ENCODE measurements around the gene APBB2.

Gene APBB2

DNA sequence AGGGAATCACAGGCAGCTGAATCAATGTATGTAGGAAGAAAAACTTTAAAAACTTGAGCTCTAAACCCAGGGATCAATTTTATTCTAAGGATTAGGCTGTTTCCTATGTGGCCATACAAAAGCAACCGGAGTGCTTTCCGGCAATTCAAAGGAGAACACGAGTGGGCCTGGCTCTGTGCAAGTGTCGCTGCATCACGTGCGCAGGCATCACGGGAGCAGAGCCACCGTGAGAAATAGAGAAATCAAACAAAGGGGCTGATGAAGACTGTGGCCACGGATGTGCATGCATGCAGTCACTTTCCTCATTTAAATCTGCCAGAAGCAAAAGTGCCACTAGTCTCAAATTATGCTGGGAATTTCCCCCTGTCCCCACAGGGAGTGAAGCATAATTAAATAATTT lies 267.7 kb downstream of the APBB2 start:
- in situ Hi-C loops (cut with HindIII; ENCODE audit: low sequenced_read_pairs): no loop called here
- no peak for DNase-seq (ENCODE audit: low read depth)
- TF ChIP-seq, protein P1, sequence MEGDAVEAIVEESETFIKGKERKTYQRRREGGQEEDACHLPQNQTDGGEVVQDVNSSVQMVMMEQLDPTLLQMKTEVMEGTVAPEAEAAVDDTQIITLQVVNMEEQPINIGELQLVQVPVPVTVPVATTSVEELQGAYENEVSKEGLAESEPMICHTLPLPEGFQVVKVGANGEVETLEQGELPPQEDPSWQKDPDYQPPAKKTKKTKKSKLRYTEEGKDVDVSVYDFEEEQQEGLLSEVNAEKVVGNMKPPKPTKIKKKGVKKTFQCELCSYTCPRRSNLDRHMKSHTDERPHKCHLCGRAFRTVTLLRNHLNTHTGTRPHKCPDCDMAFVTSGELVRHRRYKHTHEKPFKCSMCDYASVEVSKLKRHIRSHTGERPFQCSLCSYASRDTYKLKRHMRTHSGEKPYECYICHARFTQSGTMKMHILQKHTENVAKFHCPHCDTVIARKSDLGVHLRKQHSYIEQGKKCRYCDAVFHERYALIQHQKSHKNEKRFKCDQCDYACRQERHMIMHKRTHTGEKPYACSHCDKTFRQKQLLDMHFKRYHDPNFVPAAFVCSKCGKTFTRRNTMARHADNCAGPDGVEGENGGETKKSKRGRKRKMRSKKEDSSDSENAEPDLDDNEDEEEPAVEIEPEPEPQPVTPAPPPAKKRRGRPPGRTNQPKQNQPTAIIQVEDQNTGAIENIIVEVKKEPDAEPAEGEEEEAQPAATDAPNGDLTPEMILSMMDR (IDR thresholded peaks at IDR 0.05; ENCODE audit: low read depth, low read length, missing control alignments): no peak
- no peak overlapping the region for H3K4me3 ChIP-seq (ENCODE audit: low read depth, low read length)

DNA sequence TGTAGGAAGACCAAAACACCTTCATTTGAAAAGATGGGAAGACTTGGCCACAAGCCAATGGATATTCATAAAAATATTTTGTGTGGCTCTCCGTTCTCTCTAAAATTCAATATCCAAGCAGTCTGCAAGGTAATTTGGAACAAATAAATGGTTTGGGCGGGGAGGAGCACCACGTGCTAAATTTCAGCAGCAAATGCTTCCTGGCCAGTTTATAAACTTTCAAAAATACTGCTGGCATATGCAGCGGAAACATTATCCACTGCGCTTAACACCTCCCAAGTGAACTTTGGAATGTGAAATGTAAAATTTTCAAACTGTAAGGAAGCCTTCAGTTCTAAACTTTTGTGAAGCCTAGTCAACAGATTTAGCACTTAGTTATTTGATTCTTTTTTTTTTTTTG lies 273.6 kb downstream of the APBB2 start:
- in situ Hi-C loops (cut with HindIII; ENCODE audit: low sequenced_read_pairs): no loop called here
- no peak for DNase-seq (ENCODE audit: low read depth)
- TF ChIP-seq, protein P1 (IDR thresholded peaks at IDR 0.05; ENCODE audit: low read depth, low read length, missing control alignments): no peak
- H3K4me3 ChIP-seq (ENCODE audit: low read depth, low read length): no peak overlapping the region

GRCh38 chr4:40940317-40940741 lies 274.0 kb downstream of the APBB2 start:
- TF ChIP-seq, protein P1 (IDR thresholded peaks at IDR 0.05; ENCODE audit: low read depth, low read length, missing control alignments): no peak
- no peak for DNase-seq (ENCODE audit: low read depth)
- no peak overlapping the region for H3K4me3 ChIP-seq (ENCODE audit: low read depth, low read length)
- in situ Hi-C loops (cut with HindIII; ENCODE audit: low sequenced_read_pairs): no loop called here

DNA sequence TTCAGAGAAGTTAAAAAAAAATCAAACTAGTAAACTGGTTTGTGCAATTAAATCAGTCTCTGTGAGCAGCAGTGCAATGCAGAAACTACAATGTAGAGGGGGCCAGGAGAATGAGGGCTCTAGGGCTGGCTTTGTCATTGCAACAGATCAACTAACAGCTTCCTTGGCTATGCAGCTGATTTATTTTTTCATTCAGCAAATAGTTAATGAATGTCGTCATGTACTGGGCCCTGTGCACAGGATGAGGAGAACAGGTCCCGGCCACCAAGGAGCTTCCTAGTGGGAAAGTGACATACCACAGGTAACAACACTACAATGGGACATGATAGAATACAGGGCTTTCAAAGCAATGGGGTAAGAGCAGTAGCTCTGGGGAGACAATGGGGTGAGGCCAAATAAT lies 274.5 kb downstream of the APBB2 start:
- H3K4me3 ChIP-seq (ENCODE audit: low read depth, low read length): no peak overlapping the region
- no peak for DNase-seq (ENCODE audit: low read depth)
- in situ Hi-C loops (cut with HindIII; ENCODE audit: low sequenced_read_pairs): no loop called here
- TF ChIP-seq, protein P1 (IDR thresholded peaks at IDR 0.05; ENCODE audit: low read depth, low read length, missing control alignments): no peak

DNA sequence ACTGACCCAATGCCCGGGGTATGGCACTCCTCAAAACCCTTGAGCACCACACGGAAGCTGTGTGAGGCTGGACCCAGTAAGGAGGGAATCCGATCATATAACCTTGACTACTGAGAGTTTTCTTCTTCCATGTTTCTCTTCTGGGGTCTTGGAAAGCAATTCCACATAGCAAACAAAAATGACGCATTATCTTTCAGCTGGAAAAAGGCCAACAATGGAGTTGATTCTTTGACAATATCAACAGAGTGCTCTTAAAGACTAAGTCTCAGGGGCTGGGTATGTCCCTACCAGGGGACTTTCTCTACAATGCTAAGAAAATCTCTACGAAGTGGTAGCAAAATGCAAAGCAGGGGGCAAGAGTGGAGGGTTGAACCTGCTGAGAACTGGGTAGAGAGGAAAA lies 276.0 kb downstream of the APBB2 start:
- TF ChIP-seq, protein P1 (IDR thresholded peaks at IDR 0.05; ENCODE audit: low read depth, low read length, missing control alignments): no peak
- in situ Hi-C loops (cut with HindIII; ENCODE audit: low sequenced_read_pairs): no loop called here

DNA sequence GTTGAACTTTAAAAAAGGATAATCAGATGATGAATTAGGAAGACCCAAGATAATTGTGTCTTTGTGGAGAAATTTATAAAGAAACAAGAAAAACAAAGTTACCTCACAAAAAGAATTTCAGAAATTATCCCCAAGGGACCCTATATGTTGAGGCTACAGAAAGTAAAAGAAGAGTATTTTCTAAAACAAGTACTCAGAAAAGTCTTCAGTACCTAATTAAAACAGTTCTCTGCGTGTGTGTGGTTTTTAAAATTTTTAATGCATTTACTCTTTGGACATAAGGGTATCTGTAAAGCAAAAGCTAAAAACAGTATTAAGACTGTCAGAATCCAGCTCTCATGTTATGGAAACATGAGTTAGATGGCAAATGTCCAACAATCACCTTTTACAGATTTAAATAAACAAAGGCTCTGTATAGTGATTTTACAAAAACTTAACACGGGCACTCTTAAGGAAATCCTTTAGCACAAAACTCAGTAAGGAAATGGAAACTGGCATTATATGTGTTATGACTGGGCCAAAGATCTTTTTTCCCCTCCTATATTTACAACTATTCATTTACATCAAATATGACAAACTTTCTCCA lies 277.1 kb downstream of the APBB2 start:
- TF ChIP-seq, protein P1 (IDR thresholded peaks at IDR 0.05; ENCODE audit: low read depth, low read length, missing control alignments): no peak
- no peak overlapping the region for H3K4me3 ChIP-seq (ENCODE audit: low read depth, low read length)
- in situ Hi-C loops (cut with HindIII; ENCODE audit: low sequenced_read_pairs): no loop called here
- no peak for DNase-seq (ENCODE audit: low read depth)

More for the DNA sequence above, 276.0 kb downstream of the APBB2 start:
- H3K4me3 ChIP-seq (ENCODE audit: low read depth, low read length): no peak overlapping the region
- DNase-seq (ENCODE audit: low read depth): no peak
